Measurements from ENCODE around the gene F7.
"Not testable (repeated sequence)": the region's sequence is repeated elsewhere in the genome, so short reads cannot be mapped to it uniquely, and the experiment has no call there.

Gene F7

GRCh38 chr13:113105032-113105920 lies at the start of gene F7:
TSS of gene F7 (plus strand) at chr13:113105791. CDS start at chr13:113105842, 51 bp downstream.
- DNase-seq, result no peak

GRCh38 chr13:113057084-113057483 lies 48.5 kb upstream of the F7 start:
- DNase-seq, result no peak

DNA sequence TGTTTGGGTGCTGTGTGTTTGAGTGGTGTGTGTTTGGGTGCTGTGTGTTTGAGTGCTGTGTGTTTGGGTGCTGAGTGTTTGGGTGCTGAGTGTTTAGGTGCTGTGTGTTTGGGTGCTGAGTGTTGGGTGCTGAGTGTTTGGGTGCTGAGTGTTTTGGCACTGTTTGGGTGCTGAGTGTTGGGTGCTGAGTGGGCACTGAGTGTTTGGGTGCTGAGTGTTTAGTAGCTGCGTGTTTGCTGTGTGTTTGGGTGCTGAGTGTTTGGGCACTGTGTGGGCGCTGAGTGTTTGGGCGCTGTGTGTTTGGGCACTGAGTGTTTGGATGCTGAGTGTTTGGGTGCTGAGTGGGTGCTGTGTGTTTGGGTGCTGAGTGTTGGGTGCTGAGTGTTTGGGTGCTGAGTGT lies 48.0 kb upstream of the F7 start:
- DNase-seq, result not testable (repeated sequence)

- DNase-seq, result no peak
Observed at GRCh38 chr13:113058129-113058987, 47.2 kb upstream of the F7 start.

DNA sequence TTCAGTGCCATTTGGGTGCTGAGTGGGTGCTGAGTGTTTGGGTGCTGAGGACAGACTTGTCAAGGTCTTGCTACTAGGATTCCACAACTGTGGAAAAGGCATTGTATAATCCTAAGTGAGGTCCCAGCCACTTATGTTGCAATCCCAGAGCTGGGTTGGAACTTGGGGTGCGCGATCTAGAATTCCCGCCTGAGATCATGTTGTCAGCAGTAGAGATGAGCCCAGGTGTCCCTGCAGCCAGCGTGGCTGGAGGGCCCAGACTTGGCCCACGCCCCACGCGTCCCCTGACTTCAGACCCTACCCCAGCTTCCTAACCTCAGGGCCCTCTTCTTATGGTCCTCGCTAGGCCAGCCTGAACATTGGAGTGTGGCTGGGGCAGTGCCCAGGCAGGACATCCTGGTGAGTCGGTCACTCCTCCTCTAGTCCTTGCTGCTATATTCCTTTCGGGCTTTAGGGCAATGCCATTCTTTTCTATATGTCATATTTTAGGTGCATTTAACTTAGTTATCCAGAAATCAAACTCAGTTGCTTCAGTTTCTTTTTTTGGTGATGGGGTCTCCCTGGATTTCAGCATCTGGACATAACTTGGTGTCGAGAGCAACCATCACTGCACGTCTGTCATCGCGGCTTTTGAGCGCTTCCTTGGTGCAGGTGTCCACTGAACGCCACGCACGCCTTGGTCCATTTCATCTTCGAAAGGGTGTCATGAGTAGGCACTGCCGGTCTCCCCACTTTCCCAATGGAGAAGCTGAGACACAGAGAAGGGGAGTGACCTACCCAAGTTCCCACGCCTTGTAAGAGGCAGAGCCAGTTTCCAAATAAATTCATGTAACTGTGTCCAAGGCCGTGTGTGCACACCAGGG lies 46.4 kb upstream of the F7 start:
- DNase-seq, result no peak

DNA sequence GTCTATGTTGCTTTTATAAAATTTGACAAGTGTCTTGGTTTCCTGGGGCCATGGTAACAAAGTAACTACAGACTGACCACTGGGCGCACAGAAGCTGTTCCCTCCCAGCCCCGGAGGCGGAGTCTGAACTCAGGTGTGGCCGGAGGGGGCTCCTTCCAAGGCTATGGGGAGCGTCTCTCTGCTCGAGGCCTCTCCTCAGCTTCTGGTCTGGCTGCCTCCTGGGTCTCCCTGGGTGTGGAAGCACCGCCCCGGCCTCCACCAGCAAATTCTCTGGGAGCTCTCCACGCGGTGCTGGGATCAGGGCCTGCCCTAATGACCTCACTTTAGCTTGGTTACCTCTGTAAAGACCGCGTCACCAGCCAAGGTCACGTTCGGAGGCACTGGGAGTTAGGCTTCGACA lies 45.7 kb upstream of the F7 start:
- DNase-seq, result no peak

- no peak for DNase-seq
Observed at GRCh38 chr13:113060557-113061270, 44.9 kb upstream of the F7 start.

- DNase-seq, result no peak
Observed at GRCh38 chr13:113061271-113061625, 44.3 kb upstream of the F7 start.

DNA sequence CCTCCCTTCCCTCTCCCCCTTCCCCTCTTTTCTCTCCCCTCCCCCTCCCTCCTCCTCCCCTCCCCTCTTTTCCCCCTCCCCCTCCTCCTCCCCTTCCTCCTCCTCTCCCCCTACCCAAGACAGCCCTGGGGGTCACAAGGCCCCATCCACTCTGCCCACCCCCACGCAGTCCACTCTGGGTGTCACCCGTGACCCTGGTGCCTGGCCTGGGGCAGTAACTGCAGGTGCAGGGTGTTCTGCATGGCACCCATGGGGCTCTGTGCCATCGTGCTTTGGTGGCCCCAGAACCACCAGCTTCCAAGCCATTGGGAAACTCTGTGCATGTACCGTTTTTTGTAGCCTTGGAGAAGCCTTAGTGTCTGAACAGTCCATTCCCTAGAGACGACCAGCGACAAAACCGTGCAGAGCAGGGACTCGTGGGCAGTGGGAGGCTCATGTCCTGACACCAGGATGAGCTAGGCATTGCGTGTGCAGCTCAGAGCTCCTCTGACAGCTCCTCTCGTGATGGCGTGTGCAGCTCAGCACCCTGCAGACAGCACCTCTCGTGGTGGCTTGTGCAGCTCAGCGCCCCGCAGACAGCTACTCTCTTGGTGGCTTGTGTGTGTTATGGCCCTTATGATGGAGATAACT lies 43.7 kb upstream of the F7 start:
- DNase-seq, result no peak

DNA sequence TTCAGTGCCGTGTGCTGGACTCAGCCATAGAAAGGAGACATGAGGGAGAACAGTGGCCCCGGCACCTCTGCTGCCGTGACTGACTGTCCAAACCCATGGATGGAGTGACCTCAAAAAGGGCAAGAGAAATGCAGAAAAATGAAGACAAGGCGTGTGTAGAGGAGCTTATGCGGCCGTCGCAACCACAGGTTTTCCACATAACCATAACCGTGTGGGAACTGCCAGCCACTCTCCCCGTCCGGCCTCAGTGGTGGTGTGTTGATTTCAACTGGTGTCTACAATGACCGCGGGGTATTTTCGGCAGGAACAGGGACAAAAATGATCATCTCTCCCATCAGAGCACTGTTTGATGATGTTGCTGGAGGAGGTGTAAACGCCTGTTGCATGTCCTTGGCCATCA lies 42.9 kb upstream of the F7 start:
- no peak for DNase-seq

DNA sequence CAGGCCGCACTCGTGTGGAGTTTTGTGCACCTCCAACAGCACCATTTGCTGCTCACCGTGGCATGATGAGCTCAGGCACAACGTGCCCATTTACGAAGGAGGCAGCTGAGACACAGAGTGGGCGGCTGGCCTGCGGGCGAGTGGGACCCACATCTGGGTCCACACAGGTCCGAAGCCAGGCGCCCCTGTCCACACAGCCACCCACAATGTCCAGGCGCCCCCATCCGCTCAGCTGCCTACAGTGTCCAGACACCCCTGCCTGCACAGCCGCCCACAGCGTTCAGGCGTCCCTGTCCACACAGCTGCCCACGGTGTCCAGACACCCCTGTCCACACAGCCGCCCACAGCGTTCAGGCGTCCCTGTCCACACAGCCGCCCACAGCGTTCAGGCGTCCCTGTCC lies 42.5 kb upstream of the F7 start:
- no peak for DNase-seq

- no peak for DNase-seq
Observed at GRCh38 chr13:113064000-113064533, 41.5 kb upstream of the F7 start.

DNA sequence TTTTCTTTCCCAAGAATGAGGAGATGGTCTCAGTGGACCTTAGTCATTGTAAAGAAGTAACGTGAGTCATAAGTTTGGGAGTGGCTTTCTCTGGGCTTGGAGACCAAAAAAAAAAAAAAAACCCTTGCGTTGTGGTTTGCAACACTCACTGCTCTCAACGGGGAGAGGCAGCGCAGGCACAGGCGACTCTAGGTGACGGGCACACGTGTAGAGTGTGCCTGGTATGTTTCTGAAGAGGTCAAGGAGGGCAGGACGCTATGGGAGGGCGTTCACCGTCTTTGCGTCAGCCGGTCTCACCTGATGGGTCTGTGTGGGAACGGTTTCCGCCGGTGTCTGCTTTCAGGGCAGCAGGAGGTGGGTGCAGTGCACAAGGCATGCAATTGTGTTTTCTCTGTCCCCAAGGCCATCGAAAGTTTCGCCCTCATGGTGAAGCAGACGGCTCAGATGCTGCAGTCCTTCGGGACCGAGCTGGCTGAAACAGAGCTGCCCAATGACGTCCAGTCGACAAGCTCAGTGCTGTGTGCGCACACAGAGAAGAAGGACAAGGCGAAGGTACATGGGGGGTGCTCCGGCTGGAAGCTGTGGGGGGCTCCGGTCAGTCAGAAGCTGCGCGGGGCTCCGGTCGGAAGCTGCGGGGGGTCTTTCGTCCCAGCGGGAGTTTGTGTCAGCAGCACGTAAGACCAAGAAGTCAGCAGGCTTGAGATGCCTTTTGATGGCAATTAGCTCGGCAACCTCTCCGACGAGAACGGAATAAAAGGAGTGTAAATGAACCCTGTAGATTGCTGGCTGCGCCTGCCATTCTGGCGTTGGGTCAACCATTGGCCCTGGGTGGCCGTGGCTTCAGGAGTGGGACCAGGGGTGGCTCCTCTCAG lies 40.8 kb upstream of the F7 start:
- DNase-seq, result no peak

GRCh38 chr13:113065406-113066141 lies 40.0 kb upstream of the F7 start:
- DNase-seq, result no peak

DNA sequence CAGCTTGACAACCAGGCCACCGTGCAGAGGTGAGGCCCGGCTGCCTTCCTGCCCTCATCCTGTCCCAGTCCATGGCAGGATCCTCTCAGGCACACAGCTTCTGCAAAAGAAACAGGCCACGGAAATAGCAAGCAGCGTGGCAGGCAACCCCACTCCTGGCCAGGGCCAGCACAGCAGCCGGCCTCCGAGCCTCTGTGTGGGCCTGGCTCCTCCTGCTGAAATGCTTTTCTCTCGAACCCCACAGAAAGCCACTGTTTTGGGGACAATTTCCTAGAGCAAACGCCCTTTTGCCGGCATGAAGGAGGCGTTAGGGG lies 39.5 kb upstream of the F7 start:
- no peak for DNase-seq

DNA sequence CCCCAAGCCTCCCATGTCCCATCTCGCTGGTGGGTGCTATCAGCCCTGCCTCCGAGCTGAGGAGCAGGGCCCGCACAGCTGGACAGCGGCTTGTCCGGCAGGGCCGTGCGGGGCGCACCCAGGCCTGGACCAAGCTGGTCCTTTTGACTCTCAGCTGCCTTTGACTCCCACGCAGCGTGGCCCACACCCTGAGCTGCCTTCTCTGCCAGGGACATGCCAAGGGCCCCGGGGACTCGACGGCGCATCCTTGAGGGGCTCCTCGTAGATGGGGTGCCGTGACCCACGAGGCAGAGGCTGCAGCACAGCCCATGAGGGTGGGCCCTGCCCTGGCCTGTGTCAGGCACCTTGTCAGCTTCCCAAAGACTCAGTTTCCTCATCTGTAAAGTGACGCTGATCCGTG lies 38.8 kb upstream of the F7 start:
- no peak for DNase-seq

- DNase-seq, result no peak
Observed at GRCh38 chr13:113069861-113070805, 35.5 kb upstream of the F7 start.

GRCh38 chr13:113070855-113071254 lies 34.7 kb upstream of the F7 start:
- DNase-seq, result no peak

DNA sequence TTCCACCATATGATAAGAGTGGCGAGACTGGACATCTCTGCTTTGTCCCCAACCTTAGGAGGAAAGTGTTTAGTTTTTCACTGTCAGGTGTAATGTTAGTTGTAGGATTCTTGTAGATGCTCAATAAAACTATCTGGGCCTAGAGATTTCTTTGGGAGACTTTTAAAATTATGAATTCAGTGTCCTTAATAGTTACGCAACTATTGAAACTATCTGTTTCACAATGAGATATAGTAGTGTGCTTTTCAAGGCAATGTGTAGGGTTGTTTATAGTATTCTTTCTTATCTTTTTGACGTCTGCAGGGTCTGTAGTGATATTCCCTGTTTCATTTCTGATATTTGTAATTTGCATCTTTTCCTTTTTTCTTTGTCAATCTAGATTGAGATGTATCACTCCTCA lies 33.2 kb upstream of the F7 start:
- DNase-seq, result no peak
